K562 (cell line): ENCODE results near the gene CEP43. TPM values are rescaled to one million over a fixed set of nuclear protein-coding genes. Genes with fewer than 3 reads are reported as not detected.

Source experiments
- ATF1 ChIP-seq, 2 experiments: fragments of 450-650 bp in 1 of 2; IDR thresholded peaks; 2 replicates each; pipeline ENCODE4 v1.6.1; 2016; ENCODE audit warnings: missing compliant biosample characterization in 1 of 2, missing genetic modification characterization in 1 of 2
- BCL6 ChIP-seq: fragments of 250-450 bp; sonication (Bioruptor Pico); IDR thresholded peaks from 2 replicates; pipeline ENCODE4 v1.4.0; 2020
- ELF4 ChIP-seq: fragments of 450-650 bp; formaldehyde crosslinking; IDR thresholded peaks from 2 replicates; pipeline ENCODE4 v1.4.0; 2022; ENCODE audit warnings: missing genetic modification characterization
- HDAC3 ChIP-seq: fragments of 450-650 bp; IDR thresholded peaks from 2 replicates; pipeline ENCODE4 v1.6.1; 2018; ENCODE audit warnings: borderline replicate concordance, mild to moderate bottlenecking, moderate library complexity; ENCODE audit not compliant: partially characterized antibody
- NBN ChIP-seq: fragments of 450-650 bp; IDR thresholded peaks from 2 replicates; pipeline ENCODE4 v1.6.1; 2016; ENCODE audit warnings: low read depth, mild to moderate bottlenecking
- NR3C1 ChIP-seq: sonication (generic); formaldehyde crosslinking; IDR thresholded peaks from 2 replicates; pipeline ENCODE4 v1.8.1; 2022; ENCODE audit warnings: missing genetic modification reagents
- PURB ChIP-seq: sonication (generic); formaldehyde crosslinking; IDR thresholded peaks from 2 replicates; pipeline ENCODE4 v1.9.0; 2021; ENCODE audit warnings: low read depth, mild to moderate bottlenecking, missing genetic modification reagents
- RBM34 ChIP-seq: fragments of 200-400 bp; formaldehyde crosslinking; IDR thresholded peaks from 2 replicates; pipeline ENCODE4 v1.6.1; 2018; ENCODE audit warnings: low read length, borderline replicate concordance; ENCODE audit not compliant: insufficient read depth
- SMAD4 ChIP-seq: fragments of 250-450 bp; sonication (Bioruptor Pico); conservative IDR thresholded peaks from 2 replicates; pipeline ENCODE4 v1.8.0; 2021; ENCODE audit warnings: inconsistent platforms, mild to moderate bottlenecking, moderate library complexity
- SP2 ChIP-seq: IDR thresholded peaks from 2 replicates; pipeline ENCODE4 v1.6.1; 2011; ENCODE audit warnings: mild to moderate bottlenecking, low read depth, low read length, moderate library complexity; ENCODE audit not compliant: poor library complexity, severe bottlenecking; ENCODE audit errors: extremely low read depth
- XRCC5 ChIP-seq: fragments of 200-400 bp; formaldehyde crosslinking; IDR thresholded peaks from 2 replicates; pipeline ENCODE4 v1.6.1; 2017; ENCODE audit warnings: low read depth, mild to moderate bottlenecking, low read length
- ZFP30 ChIP-seq: fragments of 250-450 bp; sonication (Bioruptor Pico); IDR thresholded peaks from 2 replicates; pipeline ENCODE4 v1.8.0; 2022; ENCODE audit warnings: moderate library complexity, mild to moderate bottlenecking, inconsistent platforms, borderline replicate concordance
- ZNF146 ChIP-seq: IDR thresholded peaks from one replicate; pipeline ENCODE4 v1.6.1; 2018; ENCODE audit warnings: missing compliant biosample characterization; ENCODE audit not compliant: unreplicated experiment
- ZNF311 ChIP-seq: fragments of 250-450 bp; sonication (Bioruptor Pico); IDR thresholded peaks from 2 replicates; pipeline ENCODE4 v1.4.0; 2020; ENCODE audit warnings: mild to moderate bottlenecking, moderate library complexity
- ZSCAN32 ChIP-seq: fragments of 450-650 bp; formaldehyde crosslinking; IDR thresholded peaks from 2 replicates; pipeline ENCODE4 v1.4.0; 2020; ENCODE audit warnings: mild to moderate bottlenecking, moderate library complexity
- polyA plus RNA-seq, 8 experiments: library from polyadenylated mRNA; depleted of rRNA in 4 of 8; stranded (reverse) in 5 of 8; unstranded in 3 of 8; fragments of >200 nt; fragmentation: Nextera tagmentation in 2 of 8; fragmentation: Illumina TruSeq in 1 of 8; extraction: Ambion mirVana in 2 of 8; extraction: Trizol in 1 of 8; gene quantifications; 2 replicates each; pipeline versions ENCODE4 v1.2.1 to v1.2.3, GENCODE V29; 2011 to 2014; ENCODE audit warnings: inconsistent platforms in 1 of 8, missing spikeins in 1 of 8
- total RNA-seq, 7 experiments: library from RNA; depleted of rRNA in 6 of 7; stranded (reverse); fragments of >200 nt in 6 of 7; fragmentation: Illumina TruSeq in 2 of 7; extraction: Trizol in 2 of 7; gene quantifications; 2 replicates each; pipeline versions ENCODE4 v1.2.1 to v1.2.3, GENCODE V29; 2011 to 2021; ENCODE audit warnings: low replicate concordance in 1 of 7
- TF ChIP-seq, protein P1 (sequence below): fragments of 450-650 bp; conservative IDR thresholded peaks from 2 replicates; pipeline ENCODE4 v1.6.1; 2016; ENCODE audit warnings: missing genetic modification characterization, low read depth, mild to moderate bottlenecking, control low read depth, missing compliant biosample characterization
- TF ChIP-seq, protein P2 (sequence below), 2 experiments: fragments of 450-650 bp; IDR thresholded peaks; 2 replicates each; pipeline ENCODE4 v1.6.1; 2018; ENCODE audit warnings: mild to moderate bottlenecking in 2 of 2, low read depth in 1 of 2; ENCODE audit not compliant: partially characterized antibody in 2 of 2
- TF ChIP-seq, protein P3 (sequence below): sonication (generic); formaldehyde crosslinking; IDR thresholded peaks from 2 replicates; pipeline ENCODE4 v1.8.1; 2023; ENCODE audit warnings: mild to moderate bottlenecking, missing genetic modification reagents
- TF ChIP-seq, protein P4 (sequence below): fragments of 250-450 bp; sonication (Bioruptor Pico); IDR thresholded peaks from 2 replicates; pipeline ENCODE4 v1.6.1; 2021; ENCODE audit warnings: mild to moderate bottlenecking

CEP43 gene
- total and polyA plus RNA-seq, 9 of the 15 experiments (the other 6 are each of a cell fraction or from before 2014, with no cell fraction given) = 15.2 to 55.7 (median 47.4) TPM

DNA sequence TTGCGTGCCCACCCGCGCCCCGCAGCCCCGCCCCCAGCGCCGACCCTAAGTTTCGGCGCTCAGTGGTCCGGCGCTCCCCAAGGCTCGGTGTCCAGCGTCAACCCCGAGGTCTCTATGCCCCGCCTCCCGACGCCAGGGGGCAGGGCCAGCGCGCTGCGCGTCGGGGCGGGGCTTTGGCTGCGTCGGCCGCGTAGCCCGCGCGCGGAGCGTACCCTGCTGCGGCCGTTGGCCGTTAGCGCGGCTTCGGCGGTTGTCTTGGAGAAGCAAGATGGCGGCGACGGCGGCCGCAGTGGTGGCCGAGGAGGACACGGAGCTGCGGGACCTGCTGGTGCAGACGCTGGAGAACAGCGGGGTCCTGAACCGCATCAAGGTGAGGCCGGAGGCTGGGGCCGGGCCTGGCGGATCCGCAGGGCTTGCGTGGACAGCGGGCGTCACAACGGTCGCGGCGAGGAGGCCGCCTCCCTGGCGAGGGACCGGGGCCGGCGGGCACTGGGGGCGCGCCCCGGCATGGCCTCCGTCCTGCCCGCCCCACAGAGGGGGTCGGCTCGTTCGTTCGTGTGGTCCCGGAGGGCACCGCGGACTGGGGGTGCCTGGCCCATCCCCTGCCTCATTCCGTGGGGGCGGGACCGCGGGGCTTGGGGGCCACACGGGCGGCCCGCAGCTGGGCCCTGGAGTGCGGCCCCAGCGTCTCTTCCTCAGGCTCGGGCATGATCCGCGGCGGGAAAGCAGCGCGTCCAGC, at the start of gene CEP43 (continued):
- TF ChIP-seq, protein P1, sequence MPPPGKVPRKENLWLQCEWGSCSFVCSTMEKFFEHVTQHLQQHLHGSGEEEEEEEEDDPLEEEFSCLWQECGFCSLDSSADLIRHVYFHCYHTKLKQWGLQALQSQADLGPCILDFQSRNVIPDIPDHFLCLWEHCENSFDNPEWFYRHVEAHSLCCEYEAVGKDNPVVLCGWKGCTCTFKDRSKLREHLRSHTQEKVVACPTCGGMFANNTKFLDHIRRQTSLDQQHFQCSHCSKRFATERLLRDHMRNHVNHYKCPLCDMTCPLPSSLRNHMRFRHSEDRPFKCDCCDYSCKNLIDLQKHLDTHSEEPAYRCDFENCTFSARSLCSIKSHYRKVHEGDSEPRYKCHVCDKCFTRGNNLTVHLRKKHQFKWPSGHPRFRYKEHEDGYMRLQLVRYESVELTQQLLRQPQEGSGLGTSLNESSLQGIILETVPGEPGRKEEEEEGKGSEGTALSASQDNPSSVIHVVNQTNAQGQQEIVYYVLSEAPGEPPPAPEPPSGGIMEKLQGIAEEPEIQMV (tag) = no peak
- TF ChIP-seq RBM34 (peak; percentile 35; the same call in 1 of the 2 replicates), NR3C1 (no peak), ELF4 (CRISPR knock-in tag) (no peak), NBN (no peak), PURB (CRISPR knock-in tag) (no peak), HDAC3 (peak; percentile 97), SP2 (no peak), ZSCAN32 (no peak), ZNF146 (CRISPR knock-in tag) (no peak), ZFP30 (CRISPR knock-in tag) (no peak), ATF1 (CRISPR knock-in tag; IDR thresholded peaks at IDR 0.05) (no peak), ATF1 (tag; IDR thresholded peaks at IDR 0.05) (peak; percentile 67), BCL6 (no peak), XRCC5 (no peak), ZNF311 (CRISPR knock-in tag) (no peak), SMAD4 (peak; percentile 78)
- TF ChIP-seq, protein P2, sequence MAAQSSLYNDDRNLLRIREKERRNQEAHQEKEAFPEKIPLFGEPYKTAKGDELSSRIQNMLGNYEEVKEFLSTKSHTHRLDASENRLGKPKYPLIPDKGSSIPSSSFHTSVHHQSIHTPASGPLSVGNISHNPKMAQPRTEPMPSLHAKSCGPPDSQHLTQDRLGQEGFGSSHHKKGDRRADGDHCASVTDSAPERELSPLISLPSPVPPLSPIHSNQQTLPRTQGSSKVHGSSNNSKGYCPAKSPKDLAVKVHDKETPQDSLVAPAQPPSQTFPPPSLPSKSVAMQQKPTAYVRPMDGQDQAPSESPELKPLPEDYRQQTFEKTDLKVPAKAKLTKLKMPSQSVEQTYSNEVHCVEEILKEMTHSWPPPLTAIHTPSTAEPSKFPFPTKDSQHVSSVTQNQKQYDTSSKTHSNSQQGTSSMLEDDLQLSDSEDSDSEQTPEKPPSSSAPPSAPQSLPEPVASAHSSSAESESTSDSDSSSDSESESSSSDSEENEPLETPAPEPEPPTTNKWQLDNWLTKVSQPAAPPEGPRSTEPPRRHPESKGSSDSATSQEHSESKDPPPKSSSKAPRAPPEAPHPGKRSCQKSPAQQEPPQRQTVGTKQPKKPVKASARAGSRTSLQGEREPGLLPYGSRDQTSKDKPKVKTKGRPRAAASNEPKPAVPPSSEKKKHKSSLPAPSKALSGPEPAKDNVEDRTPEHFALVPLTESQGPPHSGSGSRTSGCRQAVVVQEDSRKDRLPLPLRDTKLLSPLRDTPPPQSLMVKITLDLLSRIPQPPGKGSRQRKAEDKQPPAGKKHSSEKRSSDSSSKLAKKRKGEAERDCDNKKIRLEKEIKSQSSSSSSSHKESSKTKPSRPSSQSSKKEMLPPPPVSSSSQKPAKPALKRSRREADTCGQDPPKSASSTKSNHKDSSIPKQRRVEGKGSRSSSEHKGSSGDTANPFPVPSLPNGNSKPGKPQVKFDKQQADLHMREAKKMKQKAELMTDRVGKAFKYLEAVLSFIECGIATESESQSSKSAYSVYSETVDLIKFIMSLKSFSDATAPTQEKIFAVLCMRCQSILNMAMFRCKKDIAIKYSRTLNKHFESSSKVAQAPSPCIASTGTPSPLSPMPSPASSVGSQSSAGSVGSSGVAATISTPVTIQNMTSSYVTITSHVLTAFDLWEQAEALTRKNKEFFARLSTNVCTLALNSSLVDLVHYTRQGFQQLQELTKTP (IDR thresholded peaks at IDR 0.05; ENCODE audit: low read depth in 1 of 2, partially characterized antibody in 2 of 2) = no peak
- TF ChIP-seq, protein P3, sequence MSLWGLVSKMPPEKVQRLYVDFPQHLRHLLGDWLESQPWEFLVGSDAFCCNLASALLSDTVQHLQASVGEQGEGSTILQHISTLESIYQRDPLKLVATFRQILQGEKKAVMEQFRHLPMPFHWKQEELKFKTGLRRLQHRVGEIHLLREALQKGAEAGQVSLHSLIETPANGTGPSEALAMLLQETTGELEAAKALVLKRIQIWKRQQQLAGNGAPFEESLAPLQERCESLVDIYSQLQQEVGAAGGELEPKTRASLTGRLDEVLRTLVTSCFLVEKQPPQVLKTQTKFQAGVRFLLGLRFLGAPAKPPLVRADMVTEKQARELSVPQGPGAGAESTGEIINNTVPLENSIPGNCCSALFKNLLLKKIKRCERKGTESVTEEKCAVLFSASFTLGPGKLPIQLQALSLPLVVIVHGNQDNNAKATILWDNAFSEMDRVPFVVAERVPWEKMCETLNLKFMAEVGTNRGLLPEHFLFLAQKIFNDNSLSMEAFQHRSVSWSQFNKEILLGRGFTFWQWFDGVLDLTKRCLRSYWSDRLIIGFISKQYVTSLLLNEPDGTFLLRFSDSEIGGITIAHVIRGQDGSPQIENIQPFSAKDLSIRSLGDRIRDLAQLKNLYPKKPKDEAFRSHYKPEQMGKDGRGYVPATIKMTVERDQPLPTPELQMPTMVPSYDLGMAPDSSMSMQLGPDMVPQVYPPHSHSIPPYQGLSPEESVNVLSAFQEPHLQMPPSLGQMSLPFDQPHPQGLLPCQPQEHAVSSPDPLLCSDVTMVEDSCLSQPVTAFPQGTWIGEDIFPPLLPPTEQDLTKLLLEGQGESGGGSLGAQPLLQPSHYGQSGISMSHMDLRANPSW (CRISPR knock-in tag) = no peak
- TF ChIP-seq, protein P4, sequence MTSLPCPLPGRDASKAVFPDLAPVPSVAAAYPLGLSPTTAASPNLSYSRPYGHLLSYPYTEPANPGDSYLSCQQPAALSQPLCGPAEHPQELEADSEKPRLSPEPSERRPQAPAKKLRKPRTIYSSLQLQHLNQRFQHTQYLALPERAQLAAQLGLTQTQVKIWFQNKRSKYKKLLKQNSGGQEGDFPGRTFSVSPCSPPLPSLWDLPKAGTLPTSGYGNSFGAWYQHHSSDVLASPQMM (CRISPR knock-in tag) = no peak
